ENCODE measurements around the gene VGLL4. TPM values are rescaled to one million over a fixed set of nuclear protein-coding genes. Genes with fewer than 3 reads are reported as not detected.
A peak's percentile ranks its signal among the peaks of the same experiment; 100 is the strongest.

The VGLL4 gene
- polyA plus RNA-seq, 6 donors from 2014 or later, result 7.9 to 16.0 (median 13.8) TPM

DNA sequence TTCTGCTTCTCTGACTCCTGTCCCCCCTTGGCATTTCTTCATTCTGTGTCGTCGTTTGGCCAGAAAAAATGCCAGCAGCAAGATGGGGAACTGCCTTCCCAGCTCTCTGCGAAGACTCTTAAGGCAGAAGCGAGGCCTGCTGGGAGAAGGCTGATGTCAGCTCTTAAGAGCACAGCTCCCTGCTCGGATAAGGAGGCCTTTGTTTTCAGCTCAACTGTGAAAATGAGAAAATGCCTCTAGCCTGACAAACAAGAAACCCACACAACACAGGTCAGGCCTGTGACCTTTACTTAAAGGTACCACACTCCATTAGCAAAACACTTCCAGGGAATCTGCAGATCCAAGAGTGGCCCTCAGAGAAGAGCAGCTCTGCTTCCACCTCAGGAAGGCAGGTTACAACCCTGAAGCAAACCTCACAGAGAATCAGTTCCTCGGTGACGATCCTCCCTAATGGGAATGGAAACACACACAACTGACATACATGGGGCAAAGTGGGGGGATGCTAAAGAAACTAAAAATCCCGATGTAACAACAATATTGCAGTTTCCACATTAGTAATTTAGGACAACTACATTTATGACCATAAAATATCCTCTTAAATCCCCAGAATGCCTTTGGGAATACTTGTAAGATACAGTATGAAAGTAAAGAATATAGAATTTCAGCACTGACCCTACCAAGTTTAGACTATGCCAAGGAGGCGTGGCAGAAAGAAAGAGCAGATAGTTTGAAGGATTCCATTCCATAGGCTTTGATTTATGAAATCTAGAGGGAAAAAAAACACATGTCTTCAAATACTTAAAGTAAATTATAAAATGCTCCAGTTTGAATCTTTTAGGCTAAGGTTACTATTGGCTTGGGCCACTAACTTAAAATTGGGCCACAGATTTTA lies 52.1 kb downstream of the VGLL4 start:
- Mint-ChIP-seq H3K4me3 (no peak overlapping the region), H3K27me3 (no peaks in the 10 kb centered on the region), H3K9me3 (peaks cover 0 to 3% (median 0%) of the 10 kb centered on the region in 7 donors), H3K36me3 (peaks cover 18 to 25% of the 10 kb centered on the region in 2 donors), H3K27ac (no peak overlapping the region), H3K4me1 (peaks cover 30 to 43% (median 36%) of the 10 kb centered on the region in 3 donors)
- ATAC-seq (ENCODE audit: low read depth in 2 of 2) (no peak), DNase-seq (no peak)

DNA sequence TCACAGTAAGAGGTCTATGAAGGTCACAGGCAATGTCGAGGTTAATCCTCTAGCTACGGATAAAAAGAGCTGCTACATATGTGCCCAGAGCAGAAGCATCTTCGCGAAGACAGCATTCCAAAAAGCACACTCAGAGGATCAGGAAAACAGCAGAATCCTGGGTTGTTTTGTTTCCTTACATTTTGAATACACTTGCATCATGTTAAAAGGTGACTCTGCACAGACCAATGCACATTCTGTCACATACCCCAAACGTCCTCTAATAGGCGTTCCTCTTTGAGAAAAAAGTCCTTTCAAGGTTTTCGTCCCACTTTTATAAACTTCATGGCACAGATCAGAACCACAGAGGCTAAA lies 52.7 kb downstream of the VGLL4 start:
- peaks cover 14 to 25% of the 10 kb centered on the region in 2 donors for H3K36me3 Mint-ChIP-seq
- H3K27ac Mint-ChIP-seq, result peak overlapping the region in 3 of 6 donors; percentile 21 to 62 (median 22)
- peaks cover 0 to 3% (median 0%) of the 10 kb centered on the region in 7 donors for H3K9me3 Mint-ChIP-seq
- H3K27me3 Mint-ChIP-seq, result no peaks in the 10 kb centered on the region
- H3K4me3 Mint-ChIP-seq, result no peak overlapping the region
- DNase-seq, result no peak
- no peak for ATAC-seq (ENCODE audit: low read depth in 2 of 2)
- H3K4me1 Mint-ChIP-seq, result peaks cover 31 to 43% (median 32%) of the 10 kb centered on the region in 3 donors

GRCh38 chr3:11589706-11590105 lies 54.0 kb downstream of the VGLL4 start:
- Mint-ChIP-seq H3K9me3 (no peaks in the 10 kb centered on the region), H3K27me3 (no peaks in the 10 kb centered on the region), H3K4me3 (no peak overlapping the region), H3K36me3 (peaks cover 14 to 19% of the 10 kb centered on the region in 2 donors), H3K27ac (no peak overlapping the region), H3K4me1 (peaks cover 26 to 38% (median 37%) of the 10 kb centered on the region in 3 donors)
- ATAC-seq (ENCODE audit: low read depth in 2 of 2) (no peak), DNase-seq (no peak)

GRCh38 chr3:11588755-11589154 lies 55.0 kb downstream of the VGLL4 start:
- H3K27ac Mint-ChIP-seq, result peak overlapping the region in 3 of 6 donors; percentile 30 to 78 (median 52)
- H3K27me3 Mint-ChIP-seq, result no peaks in the 10 kb centered on the region
- peaks cover 14 to 18% of the 10 kb centered on the region in 2 donors for H3K36me3 Mint-ChIP-seq
- DNase-seq, result no peak
- H3K9me3 Mint-ChIP-seq, result no peaks in the 10 kb centered on the region
- no peak for ATAC-seq (ENCODE audit: low read depth in 2 of 2)
- H3K4me1 Mint-ChIP-seq, result peaks cover 34 to 43% (median 41%) of the 10 kb centered on the region in 3 donors
- no peak overlapping the region for H3K4me3 Mint-ChIP-seq

- Mint-ChIP-seq H3K27me3 (no peaks in the 10 kb centered on the region), H3K4me1 (peaks cover 35 to 45% (median 43%) of the 10 kb centered on the region in 3 donors), H3K4me3 (no peak overlapping the region), H3K27ac (peak overlapping the region in 4 of 6 donors; percentile 8 to 78 (median 42)), H3K36me3 (peaks cover 14 to 18% of the 10 kb centered on the region in 2 donors), H3K9me3 (no peaks in the 10 kb centered on the region)
- ATAC-seq (ENCODE audit: low read depth in 2 of 2) (no peak), DNase-seq (no peak)
These were observed 55.4 kb downstream of the VGLL4 start for GRCh38 chr3:11588338-11588737.

DNA sequence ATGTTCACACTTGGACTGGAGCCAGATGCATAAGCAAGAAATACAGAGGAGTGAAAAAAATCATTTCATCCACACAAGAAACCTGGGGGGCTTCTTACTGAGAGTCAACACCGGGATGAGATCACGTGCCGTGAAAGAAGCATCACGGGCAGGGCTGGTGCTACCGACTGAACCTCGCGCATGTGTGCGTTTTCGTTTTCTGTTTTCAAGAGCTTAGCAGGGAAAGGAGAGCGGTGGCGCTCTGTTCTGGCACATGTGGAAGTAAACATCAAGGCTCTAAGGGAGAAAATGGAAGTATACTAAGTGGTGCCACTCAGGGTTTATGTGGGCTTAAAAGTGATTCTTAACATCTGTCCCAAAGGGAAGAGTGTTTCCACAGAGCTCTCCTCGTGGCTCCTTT lies 55.9 kb downstream of the VGLL4 start:
- Mint-ChIP-seq H3K27ac (peak overlapping the region in 2 of 6 donors; percentile 65 to 78), H3K36me3 (peaks cover 14 to 18% of the 10 kb centered on the region in 2 donors), H3K4me1 (peaks cover 36 to 51% (median 44%) of the 10 kb centered on the region in 3 donors), H3K27me3 (no peaks in the 10 kb centered on the region), H3K4me3 (no peak overlapping the region), H3K9me3 (no peaks in the 10 kb centered on the region)
- ATAC-seq (ENCODE audit: low read depth in 2 of 2) (no peak), DNase-seq (no peak)

GRCh38 chr3:11584570-11584969 lies 59.1 kb downstream of the VGLL4 start:
- peaks cover 0 to 1% (median 0%) of the 10 kb centered on the region in 7 donors for H3K9me3 Mint-ChIP-seq
- DNase-seq (no peak), ATAC-seq (ENCODE audit: low read depth in 2 of 2) (no peak)
- peaks cover 23 to 26% of the 10 kb centered on the region in 2 donors for H3K36me3 Mint-ChIP-seq
- peaks cover 39 to 65% (median 45%) of the 10 kb centered on the region in 3 donors for H3K4me1 Mint-ChIP-seq
- peak overlapping the region in 3 of 6 donors; percentile 3 to 96 (median 7) for H3K27ac Mint-ChIP-seq
- H3K27me3 Mint-ChIP-seq, result no peaks in the 10 kb centered on the region
- H3K4me3 Mint-ChIP-seq, result peak overlapping the region in 1 of 8 donors; percentile 34

GRCh38 chr3:11583638-11584046 lies 60.1 kb downstream of the VGLL4 start:
- peak overlapping the region in 1 of 8 donors; percentile 30 for H3K4me3 Mint-ChIP-seq
- H3K27ac Mint-ChIP-seq, result peak overlapping the region in 2 of 6 donors; percentile 3 to 70
- peaks cover 35 to 59% (median 40%) of the 10 kb centered on the region in 3 donors for H3K4me1 Mint-ChIP-seq

DNA sequence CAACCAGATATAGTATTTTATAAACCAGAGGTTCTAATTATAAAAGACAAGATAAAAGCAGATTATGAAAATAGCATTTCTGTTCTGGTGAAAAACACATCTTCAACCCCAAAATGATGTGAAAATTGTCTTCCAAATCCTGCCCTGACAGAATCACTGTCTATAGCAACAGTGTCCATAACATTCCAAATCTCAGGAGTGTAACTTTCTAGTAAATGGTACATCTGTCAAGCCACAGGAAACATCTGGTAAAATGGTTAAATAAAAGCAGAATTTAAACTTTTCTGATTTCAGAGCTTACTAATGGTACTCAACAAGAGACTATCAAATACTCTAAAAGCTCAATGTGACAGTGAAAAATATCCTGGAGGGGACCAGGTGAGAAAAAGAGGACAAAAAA lies 60.5 kb downstream of the VGLL4 start:
- Mint-ChIP-seq H3K4me3 (peak overlapping the region in 3 of 8 donors; percentile 65 to 71 (median 70)), H3K27ac (peak overlapping the region in 3 of 6 donors; percentile 3 to 67 (median 38)), H3K4me1 (peaks cover 30 to 57% (median 36%) of the 10 kb centered on the region in 3 donors), H3K27me3 (no peaks in the 10 kb centered on the region), H3K36me3 (peaks cover 15% of the 10 kb centered on the region in 2 donors), H3K9me3 (peaks cover 0 to 1% (median 0%) of the 10 kb centered on the region in 7 donors)
- DNase-seq, result no peak
- no peak for ATAC-seq (ENCODE audit: low read depth in 2 of 2)

More at GRCh38 chr3:11583638-11584046, 60.1 kb downstream of the VGLL4 start:
- H3K9me3 Mint-ChIP-seq, result peaks cover 0 to 1% (median 0%) of the 10 kb centered on the region in 7 donors
- no peak for DNase-seq
- no peak for ATAC-seq (ENCODE audit: low read depth in 2 of 2)
- no peaks in the 10 kb centered on the region for H3K27me3 Mint-ChIP-seq
- peaks cover 18 to 19% of the 10 kb centered on the region in 2 donors for H3K36me3 Mint-ChIP-seq

GRCh38 chr3:11582191-11582968 lies 61.3 kb downstream of the VGLL4 start:
- peaks cover 0 to 1% (median 0%) of the 10 kb centered on the region in 7 donors for H3K9me3 Mint-ChIP-seq
- H3K4me3 Mint-ChIP-seq, result peak overlapping the region; percentile 8 to 85 (median 70)
- DNase-seq, result no peak
- no peaks in the 10 kb centered on the region for H3K27me3 Mint-ChIP-seq
- H3K36me3 Mint-ChIP-seq, result peaks cover 10% of the 10 kb centered on the region in 2 donors
- H3K4me1 Mint-ChIP-seq, result peaks cover 37 to 61% (median 42%) of the 10 kb centered on the region in 3 donors
- peak overlapping the region in 5 of 6 donors; percentile 14 to 57 (median 48) for H3K27ac Mint-ChIP-seq
- peak; percentile 27 to 35 for ATAC-seq (ENCODE audit: low read depth in 2 of 2)

GRCh38 chr3:11581237-11582190 lies 62.2 kb downstream of the VGLL4 start:
- DNase-seq (no peak), ATAC-seq (ENCODE audit: low read depth in 2 of 2) (no peak)
- H3K27me3 Mint-ChIP-seq, result no peaks in the 10 kb centered on the region
- H3K9me3 Mint-ChIP-seq, result peaks cover 0 to 1% (median 0%) of the 10 kb centered on the region in 7 donors
- H3K4me3 Mint-ChIP-seq, result peak overlapping the region in 4 of 8 donors; percentile 5 to 70 (median 61)
- H3K27ac Mint-ChIP-seq, result peak overlapping the region in 1 of 6 donors; percentile 32
- peaks cover 8 to 9% of the 10 kb centered on the region in 2 donors for H3K36me3 Mint-ChIP-seq
- H3K4me1 Mint-ChIP-seq, result peaks cover 45 to 63% (median 46%) of the 10 kb centered on the region in 3 donors

GRCh38 chr3:11580645-11581044 lies 63.1 kb downstream of the VGLL4 start:
- ATAC-seq (ENCODE audit: low read depth in 2 of 2) (no peak), DNase-seq (no peak)
- no peak overlapping the region for H3K27ac Mint-ChIP-seq
- H3K36me3 Mint-ChIP-seq, result peaks cover 8 to 9% of the 10 kb centered on the region in 2 donors
- no peak overlapping the region for H3K4me3 Mint-ChIP-seq
- peaks cover 0 to 1% (median 0%) of the 10 kb centered on the region in 7 donors for H3K9me3 Mint-ChIP-seq
- H3K4me1 Mint-ChIP-seq, result peaks cover 48 to 69% (median 49%) of the 10 kb centered on the region in 3 donors
- H3K27me3 Mint-ChIP-seq, result no peaks in the 10 kb centered on the region
